K562 (cell line): ENCODE data around the gene IRF8. TPM values are rescaled to one million over a fixed set of nuclear protein-coding genes. Genes with fewer than 3 reads are reported as not detected.

Source experiments
- ATAC-seq: fragments of 200-7000 bp; cut with Tn5 transposase; 3 replicates; pipeline ENCODE4 v1.9.1; 2020; ENCODE audit warnings: moderate library complexity
- BruUV-seq: library from RNA; stranded (reverse); fragments of 400-500 nt; replicated peaks from 2 replicates; lab custom pipeline; 2021; lab: Mats Ljungman, UMichigan
- CTCF ChIA-PET: fragments of 300-600 bp; formaldehyde crosslinking; extraction: SDS; loops from one replicate; lab custom pipeline; 2021; ENCODE audit warnings: low intra/inter-chr PET ratio; lab: Yijun Ruan, JAX
- POLR2A ChIA-PET: fragments of 300-600, 350-650 bp; sonication (Branson Sonifier 250); formaldehyde crosslinking; extraction: SDS; loops from one replicate; lab custom pipeline; 2021; ENCODE audit warnings: antibody characterized with exemption, inconsistent platforms; lab: Yijun Ruan, JAX
- DNase-seq, 4 experiments: peaks; one replicate each; pipeline versions ENCODE4 v3.0.0 to v3.0.0-alpha.2; 2011 to 2018; ENCODE audit warnings: low spot score in 3 of 4, mixed read lengths in 3 of 4; ENCODE audit errors: extremely low read depth in 1 of 4
- FAIRE-seq: peaks from 2 replicates; lab custom pipeline; 2011; peaks lifted over from hg19 to GRCh38; lab: Jason Lieb, UNC
- H2AFZ ChIP-seq: 2 replicates; pipeline ENCODE4 v1.6.0; 2011; ENCODE audit warnings: low read depth, low read length, control low read depth, inconsistent platforms
- H3K27ac ChIP-seq: fragments of 200-600 bp; 3 replicates; pipeline ENCODE4 v1.8.0; 2011; ENCODE audit warnings: low read depth, mild to moderate bottlenecking, control low read depth, inconsistent platforms, low read length, moderate library complexity, mixed read lengths; ENCODE audit errors: extremely low read depth
- H3K27me3 ChIP-seq, 2 experiments: fragments of 300-600 bp in 1 of 2; 2 replicates in 1 of 2; 3 replicates in 1 of 2; pipeline versions ENCODE4 v1.6.0 to v1.8.0; 2011; ENCODE audit warnings: inconsistent platforms in 2 of 2, low read length in 2 of 2, mild to moderate bottlenecking in 1 of 2, mixed read lengths in 1 of 2, moderate library complexity in 1 of 2; ENCODE audit not compliant: control insufficient read depth in 2 of 2, insufficient read depth in 2 of 2
- H3K36me3 ChIP-seq: fragments of 300-600 bp; 3 replicates; pipeline ENCODE4 v1.8.0; 2011; ENCODE audit warnings: mild to moderate bottlenecking, low read length, inconsistent platforms; ENCODE audit not compliant: control insufficient read depth, insufficient read depth
- H3K4me1 ChIP-seq, 2 experiments: fragments of 200-600 bp in 1 of 2; replicated peaks in 1 of 2; 2 replicates in 1 of 2; 3 replicates in 1 of 2; pipeline versions ENCODE4 v1.5.1 to v1.8.0; 2011; ENCODE audit warnings: inconsistent platforms in 2 of 2, low read length in 2 of 2, mild to moderate bottlenecking in 1 of 2, mixed read lengths in 1 of 2, moderate library complexity in 1 of 2; ENCODE audit not compliant: control insufficient read depth in 2 of 2, insufficient read depth in 2 of 2
- H3K4me2 ChIP-seq: 2 replicates; pipeline ENCODE4 v1.6.1; 2011; ENCODE audit warnings: low read length, control low read depth, inconsistent platforms, mixed read lengths; ENCODE audit not compliant: insufficient read depth
- H3K4me3 ChIP-seq: fragments of 200-600 bp; sonication (generic), shearing (Covaris generic); 2 replicates; pipeline ENCODE4 v1.5.1; 2016; ENCODE audit warnings: control low read depth, inconsistent platforms
- H3K79me2 ChIP-seq: fragments of 200-600 bp; 3 replicates; pipeline ENCODE4 v1.8.0; 2011; ENCODE audit warnings: low read length, inconsistent platforms; ENCODE audit not compliant: control insufficient read depth, insufficient read depth
- H3K9ac ChIP-seq, 2 experiments: 2 replicates each; pipeline versions ENCODE4 v1.6.0 to v1.6.1; 2011; ENCODE audit warnings: low read depth in 2 of 2, low read length in 2 of 2, control low read depth in 1 of 2, inconsistent platforms in 1 of 2, mild to moderate bottlenecking in 1 of 2, mixed read lengths in 1 of 2; ENCODE audit not compliant: insufficient read depth in 1 of 2
- H3K9me1 ChIP-seq: one replicate; pipeline ENCODE4 v1.6.0; 2011; ENCODE audit warnings: inconsistent platforms, mild to moderate bottlenecking, low read length, moderate library complexity; ENCODE audit not compliant: control insufficient read depth, insufficient read depth
- H3K9me3 ChIP-seq: replicated peaks from 2 replicates; pipeline ENCODE4 v1.5.1; 2011; ENCODE audit warnings: low read depth, low read length, inconsistent platforms; ENCODE audit not compliant: control insufficient read depth, insufficient read depth
- H4K20me1 ChIP-seq: replicated peaks from 2 replicates; pipeline ENCODE4 v1.6.1; 2011; ENCODE audit warnings: low read length, inconsistent platforms, mixed read lengths; ENCODE audit not compliant: control insufficient read depth, insufficient read depth
- CTCF ChIP-seq, 3 experiments: IDR thresholded peaks in 2 of 3; conservative IDR thresholded peaks in 1 of 3; 2 replicates each; pipeline ENCODE4 v1.5.1; 2011 to 2012; ENCODE audit warnings: low read length in 3 of 3, mild to moderate bottlenecking in 3 of 3, control low read depth in 2 of 3, improper control_type of control experiment in 1 of 3, inconsistent platforms in 1 of 3, low read depth in 1 of 3, mixed read lengths in 1 of 3, moderate library complexity in 1 of 3; ENCODE audit not compliant: insufficient read depth in 2 of 3
- GTF2A2 ChIP-seq: IDR thresholded peaks from 2 replicates; pipeline ENCODE4 v1.6.1; 2016; ENCODE audit warnings: mild to moderate bottlenecking, missing genetic modification characterization, missing compliant biosample characterization
- KLF6 ChIP-seq: fragments of 250-450 bp; sonication (Bioruptor Pico); IDR thresholded peaks from 2 replicates; pipeline ENCODE4 v1.4.0; 2020; ENCODE audit warnings: mild to moderate bottlenecking, moderate library complexity, borderline replicate concordance
- MYNN ChIP-seq, 2 experiments: sonication (generic); formaldehyde crosslinking in 1 of 2; IDR thresholded peaks; 2 replicates each; pipeline versions ENCODE4 v1.5.0 to v1.6.1; 2016 to 2020; ENCODE audit warnings: antibody characterized with exemption in 1 of 2, missing genetic modification reagents in 1 of 2
- NFIX ChIP-seq: fragments of 250-450 bp; sonication (Bioruptor Pico); IDR thresholded peaks from 2 replicates; pipeline ENCODE4 v1.4.0; 2020; ENCODE audit warnings: low read depth, mild to moderate bottlenecking, moderate library complexity
- PRMT5 ChIP-seq: sonication (generic); formaldehyde crosslinking; IDR thresholded peaks from 2 replicates; pipeline ENCODE4 v1.5.0; 2020; ENCODE audit warnings: missing genetic modification reagents
- RAD21 ChIP-seq, 2 experiments: fragments of 250-450 bp in 1 of 2; fragments of 450-650 bp in 1 of 2; sonication (Bioruptor Pico) in 1 of 2; formaldehyde crosslinking in 1 of 2; IDR thresholded peaks in 1 of 2; conservative IDR thresholded peaks in 1 of 2; 2 replicates each; pipeline versions ENCODE4 v1.4.0 to v1.8.0; 2020 to 2022; ENCODE audit warnings: mild to moderate bottlenecking in 2 of 2, moderate library complexity in 1 of 2
- TAF1 ChIP-seq: IDR thresholded peaks from 2 replicates; pipeline ENCODE4 v1.6.1; 2011; ENCODE audit warnings: mild to moderate bottlenecking, low read length, moderate library complexity; ENCODE audit not compliant: insufficient read depth, control insufficient read depth, severe bottlenecking; ENCODE audit errors: extremely low read depth
- ZFP30 ChIP-seq: fragments of 250-450 bp; sonication (Bioruptor Pico); IDR thresholded peaks from 2 replicates; pipeline ENCODE4 v1.8.0; 2022; ENCODE audit warnings: moderate library complexity, mild to moderate bottlenecking, inconsistent platforms, borderline replicate concordance
- ZNF280B ChIP-seq: fragments of 250-450 bp; sonication (Bioruptor Pico); IDR thresholded peaks from 2 replicates; pipeline ENCODE4 v1.5.1; 2021; ENCODE audit warnings: mild to moderate bottlenecking
- ZNF354B ChIP-seq: fragments of 250-450 bp; sonication (Bioruptor Pico); IDR thresholded peaks from 2 replicates; pipeline ENCODE4 v1.4.0; 2020
- ZNF77 ChIP-seq: fragments of 250-450 bp; sonication (Bioruptor Pico); IDR thresholded peaks from 2 replicates; pipeline ENCODE4 v1.5.0; 2020
- ZNF830 ChIP-seq: fragments of 250-450 bp; sonication (Bioruptor Pico); IDR thresholded peaks from 2 replicates; pipeline ENCODE4 v1.5.0; 2021; ENCODE audit warnings: mild to moderate bottlenecking
- WGBS: fragments of 100-300 bp; shearing (Covaris generic); methylation state at CpG from one replicate; pipeline ENCODE4 v1.1.6; 2016; ENCODE audit warnings: low coverage, mixed read lengths; ENCODE audit not compliant: insufficient coverage; ENCODE audit errors: missing lambda C conversion rate; 5-methylcytosine and 5-hydroxymethylcytosine counted together
- in situ Hi-C: fragments of 300-500 bp; cut with MboI; formaldehyde crosslinking; loops from 4 replicates; pipeline ENCODE4 v1.15.0; 2018; ENCODE audit warnings: inconsistent platforms, mixed read lengths
- intact Hi-C: fragments of 100-400 bp; cut with micrococcal nuclease; formaldehyde crosslinking; loops from 2 replicates; pipeline ENCODE4 v1.14.2; 2022
- polyA plus RNA-seq, 8 experiments: library from polyadenylated mRNA; depleted of rRNA in 4 of 8; stranded (reverse) in 5 of 8; unstranded in 3 of 8; fragments of >200 nt; fragmentation: Nextera tagmentation in 2 of 8; fragmentation: Illumina TruSeq in 1 of 8; extraction: Ambion mirVana in 2 of 8; extraction: Trizol in 1 of 8; gene quantifications; 2 replicates each; pipeline versions ENCODE4 v1.2.1 to v1.2.3, GENCODE V29; 2011 to 2014; ENCODE audit warnings: inconsistent platforms in 1 of 8, missing spikeins in 1 of 8
- total RNA-seq, 7 experiments: library from RNA; depleted of rRNA in 6 of 7; stranded (reverse); fragments of >200 nt in 6 of 7; fragmentation: Illumina TruSeq in 2 of 7; extraction: Trizol in 2 of 7; gene quantifications; 2 replicates each; pipeline versions ENCODE4 v1.2.1 to v1.2.3, GENCODE V29; 2011 to 2021; ENCODE audit warnings: low replicate concordance in 1 of 7

Gene IRF8
- total and polyA plus RNA-seq, 9 of the 15 experiments (the other 6 are each of a cell fraction or from before 2014, with no cell fraction given): 0.01 to 0.98 TPM; not detected in 7

DNA sequence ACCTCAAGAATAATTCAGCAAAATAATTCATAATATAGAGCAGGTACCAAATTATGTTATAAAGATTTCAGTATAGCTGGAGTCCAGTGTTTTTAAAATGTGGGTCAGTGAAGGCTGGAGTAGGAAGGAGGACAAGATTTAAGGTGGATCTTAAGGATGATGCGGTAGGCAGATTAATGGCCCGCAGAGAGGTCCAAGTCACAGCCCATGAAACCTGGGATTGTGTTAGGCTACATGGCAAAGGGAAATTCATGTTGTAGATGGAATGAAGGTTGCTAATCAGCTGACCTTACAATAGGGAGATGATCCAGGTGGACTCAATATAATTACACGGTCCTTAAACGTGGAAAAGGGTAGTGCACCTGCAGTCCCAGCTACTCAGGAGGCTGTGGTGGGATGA lies 6.2 kb upstream of the IRF8 start (continued):
- TF ChIP-seq GTF2A2 (tag): no peak
- no peak for TF ChIP-seq ZFP30 (CRISPR knock-in tag)
- TF ChIP-seq TAF1: no peak
- TF ChIP-seq NFIX (CRISPR knock-in tag): no peak

DNA sequence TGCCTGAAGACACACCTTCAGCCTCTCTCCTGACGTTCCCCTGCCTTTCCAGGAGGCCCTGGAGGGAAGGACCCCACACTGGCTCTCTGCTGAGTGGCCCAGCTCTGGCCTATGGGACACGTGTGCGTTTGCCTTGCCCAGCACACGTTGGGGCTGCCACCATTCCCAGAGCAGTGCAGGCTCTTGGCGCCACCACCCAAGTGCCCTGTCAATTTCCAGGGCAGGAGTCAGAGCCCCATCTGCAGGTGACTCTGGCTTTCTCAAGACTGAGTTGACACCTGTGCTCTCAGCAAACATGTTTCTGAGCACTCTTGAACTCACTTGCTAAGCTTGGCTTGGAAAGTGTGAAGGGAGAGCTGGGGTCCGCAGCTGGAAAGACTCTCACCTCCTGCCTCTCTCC lies 4.7 kb upstream of the IRF8 start:
- Histone ChIP-seq H3K9me3 (no peaks in the 10 kb centered on the region), H2AFZ (no peak overlapping the region), H3K4me2 (no peak overlapping the region), H3K9ac (no peak overlapping the region), H4K20me1 (peaks cover 11% of the 10 kb centered on the region), H3K79me2 (no peaks in the 10 kb centered on the region), H3K36me3 (no peaks in the 10 kb centered on the region), H3K4me1 (peaks cover 0 to 9% of the 10 kb centered on the region in 2 experiments; a peak in 1 of 5 replicates), H3K27me3 (peaks cover 47 to 66% of the 10 kb centered on the region in 2 experiments), H3K27ac (no peak overlapping the region), H3K9me1 (no peaks in the 10 kb centered on the region), H3K4me3 (no peak overlapping the region)
- no TSS peak for BruUV-seq
- CTCF ChIA-PET: no interaction called here
- POLR2A ChIA-PET: no interaction called here
- no peak for TF ChIP-seq MYNN (IDR thresholded peaks at IDR 0.05)
- TF ChIP-seq MYNN (CRISPR knock-in tag; IDR thresholded peaks at IDR 0.05): no peak
- TF ChIP-seq KLF6 (CRISPR knock-in tag): no peak
- TF ChIP-seq PRMT5 (CRISPR knock-in tag): no peak
- TF ChIP-seq ZNF354B (CRISPR knock-in tag): no peak
- TF ChIP-seq ZNF77 (CRISPR knock-in tag): no peak
- TF ChIP-seq ZNF280B (CRISPR knock-in tag): no peak
- peak in 1 of 2 experiments; percentile 49; a peak in 2 of 4 replicates for TF ChIP-seq RAD21 (CRISPR knock-in tag; conservative IDR thresholded peaks at IDR 0.05 in 1 of 2, IDR thresholded peaks at IDR 0.05 in 1 of 2)
- no peak for TF ChIP-seq ZNF830 (CRISPR knock-in tag)
- TF ChIP-seq CTCF (IDR thresholded peaks at IDR 0.05 in 2 of 3, conservative IDR thresholded peaks at IDR 0.05 in 1 of 3; ENCODE audit: insufficient read depth in 2 of 3, low read depth in 1 of 3, low read length in 3 of 3): peak in 1 of 3 experiments; percentile 16; a peak in 1 of 6 replicates
- 0% methylated on average over 6 of the region's 6 CpGs for WGBS
- in situ Hi-C loops (no loop called here), intact Hi-C loops (no loop called here)
- no peak for FAIRE-seq
- DNase-seq: no peak
- no peak; the same call in 2 of the 3 replicates for ATAC-seq
